Nephron progenitor cell (in vitro differentiated cells): ENCODE data around the gene MMP17.
A peak's percentile ranks its signal among the peaks of the same experiment; 100 is the strongest.

Experiments
- DNase-seq: peaks from one replicate; pipeline ENCODE4 v3.0.0; 2021
- H3K27ac Mint-ChIP-seq: 2 replicates; pipeline ENCODE4 v1.8.0; 2021; ENCODE audit warnings: mild to moderate bottlenecking, moderate library complexity, mixed read lengths
- H3K27me3 Mint-ChIP-seq: 2 replicates; pipeline ENCODE4 v1.8.0; 2021; ENCODE audit warnings: mild to moderate bottlenecking, low read depth, mixed read lengths; ENCODE audit not compliant: poor library complexity
- H3K36me3 Mint-ChIP-seq: 2 replicates; pipeline ENCODE4 v1.8.0; 2021; ENCODE audit warnings: low read depth, mixed read lengths
- H3K4me1 Mint-ChIP-seq: 2 replicates; pipeline ENCODE4 v1.8.0; 2021; ENCODE audit warnings: mixed read lengths
- H3K4me3 Mint-ChIP-seq: 2 replicates; pipeline ENCODE4 v1.8.0; 2021; ENCODE audit warnings: mild to moderate bottlenecking, moderate library complexity, mixed read lengths
- H3K9me3 Mint-ChIP-seq: 2 replicates; pipeline ENCODE4 v1.8.0; 2021; ENCODE audit warnings: mild to moderate bottlenecking, moderate library complexity, mixed read lengths
- TF ChIP-seq, protein P1 (sequence below): fragments of 200-600 bp; sonication (generic); IDR thresholded peaks from 2 replicates; pipeline ENCODE4 v1.5.0; 2021; ENCODE audit warnings: antibody characterized with exemption

The MMP17 gene

DNA sequence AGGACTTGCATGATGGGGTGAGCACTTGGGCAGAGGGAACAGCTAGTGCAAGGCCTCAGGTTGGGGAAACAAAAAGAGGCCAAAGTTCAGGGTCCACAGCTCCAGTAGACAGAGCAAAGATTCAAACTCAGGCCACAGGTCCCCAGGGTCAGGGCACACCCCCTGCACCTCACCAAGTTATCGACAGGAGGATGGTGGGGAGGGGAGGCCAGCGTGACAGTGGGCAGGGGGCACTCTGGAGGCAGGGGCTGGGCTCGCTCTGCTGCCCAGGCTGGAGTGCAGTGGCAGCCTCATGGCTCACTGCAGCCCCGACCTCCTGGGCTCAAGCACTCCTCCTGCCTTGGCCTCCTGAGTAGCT, 33.9 kb downstream of the MMP17 start:
- H3K4me1 Mint-ChIP-seq = peaks cover 50% of the 10 kb centered on the region
- no peak for DNase-seq
- peak overlapping the region; percentile 57 for H3K27ac Mint-ChIP-seq
- peaks cover 12% of the 10 kb centered on the region for H3K27me3 Mint-ChIP-seq
- TF ChIP-seq, protein P1, sequence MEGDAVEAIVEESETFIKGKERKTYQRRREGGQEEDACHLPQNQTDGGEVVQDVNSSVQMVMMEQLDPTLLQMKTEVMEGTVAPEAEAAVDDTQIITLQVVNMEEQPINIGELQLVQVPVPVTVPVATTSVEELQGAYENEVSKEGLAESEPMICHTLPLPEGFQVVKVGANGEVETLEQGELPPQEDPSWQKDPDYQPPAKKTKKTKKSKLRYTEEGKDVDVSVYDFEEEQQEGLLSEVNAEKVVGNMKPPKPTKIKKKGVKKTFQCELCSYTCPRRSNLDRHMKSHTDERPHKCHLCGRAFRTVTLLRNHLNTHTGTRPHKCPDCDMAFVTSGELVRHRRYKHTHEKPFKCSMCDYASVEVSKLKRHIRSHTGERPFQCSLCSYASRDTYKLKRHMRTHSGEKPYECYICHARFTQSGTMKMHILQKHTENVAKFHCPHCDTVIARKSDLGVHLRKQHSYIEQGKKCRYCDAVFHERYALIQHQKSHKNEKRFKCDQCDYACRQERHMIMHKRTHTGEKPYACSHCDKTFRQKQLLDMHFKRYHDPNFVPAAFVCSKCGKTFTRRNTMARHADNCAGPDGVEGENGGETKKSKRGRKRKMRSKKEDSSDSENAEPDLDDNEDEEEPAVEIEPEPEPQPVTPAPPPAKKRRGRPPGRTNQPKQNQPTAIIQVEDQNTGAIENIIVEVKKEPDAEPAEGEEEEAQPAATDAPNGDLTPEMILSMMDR = no peak
- no peaks in the 10 kb centered on the region for H3K36me3 Mint-ChIP-seq
- no peaks in the 10 kb centered on the region for H3K9me3 Mint-ChIP-seq
- no peak overlapping the region for H3K4me3 Mint-ChIP-seq

DNA sequence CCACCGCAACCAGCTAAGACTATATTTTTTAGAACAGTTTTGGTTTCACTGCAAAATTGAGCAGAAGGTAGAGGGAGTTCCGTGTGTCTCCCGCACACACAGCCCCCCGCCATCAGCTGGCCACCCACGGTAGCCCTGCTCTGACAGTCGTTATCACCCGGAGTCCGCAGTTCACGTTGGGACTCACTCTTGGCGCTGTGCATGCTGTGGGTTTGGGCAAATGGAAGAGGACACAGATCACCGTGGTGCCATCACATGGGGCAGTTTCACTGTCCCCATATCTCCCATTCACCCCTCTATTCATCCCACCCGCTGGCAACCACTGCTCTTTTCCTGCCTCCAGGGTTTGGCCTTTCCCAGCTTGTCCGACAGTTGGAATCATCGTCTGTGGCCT, 34.4 kb downstream of the MMP17 start:
- TF ChIP-seq, protein P1 = no peak
- Mint-ChIP-seq H3K4me3 (peak overlapping the region; percentile 24), H3K9me3 (no peaks in the 10 kb centered on the region), H3K36me3 (no peaks in the 10 kb centered on the region), H3K27ac (peak overlapping the region; percentile 84), H3K27me3 (peaks cover 10% of the 10 kb centered on the region), H3K4me1 (peaks cover 50% of the 10 kb centered on the region)
- DNase-seq = no peak

DNA sequence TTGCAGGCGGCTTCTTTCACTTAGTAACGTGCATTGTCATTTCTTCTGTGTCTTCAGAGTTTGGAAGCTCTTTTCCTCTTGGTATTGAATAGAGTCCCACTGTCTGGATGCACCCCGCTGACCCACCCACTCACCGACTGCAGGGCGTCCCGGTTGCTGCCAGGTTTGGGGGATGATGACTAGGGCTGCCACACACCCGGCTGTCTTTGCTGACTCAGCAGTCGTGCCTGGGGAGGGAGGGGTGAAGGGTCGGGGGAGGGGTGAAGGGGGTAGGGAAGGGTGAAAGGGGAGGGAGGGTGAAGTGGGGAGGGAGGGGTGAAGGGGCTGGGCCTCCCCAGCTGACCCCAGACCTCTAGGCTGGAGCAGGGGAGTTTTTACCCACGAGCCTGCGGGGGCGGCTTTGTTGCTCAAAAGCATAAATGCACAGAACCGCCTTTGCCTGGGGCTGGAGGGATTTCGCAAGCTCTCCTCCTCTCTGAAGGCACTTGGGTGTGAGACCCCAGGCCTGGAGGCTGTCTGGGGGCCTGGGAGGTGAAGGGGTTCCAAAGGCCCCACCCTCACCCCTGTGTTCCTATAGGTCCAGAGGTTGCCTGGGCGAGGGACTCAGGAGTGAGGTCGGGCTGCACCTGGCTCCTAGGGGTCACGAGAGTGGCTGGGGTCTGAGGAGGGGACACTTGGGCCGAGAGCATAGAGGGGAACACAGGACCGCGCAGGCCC, 35.0 kb downstream of the MMP17 start:
- H3K27ac Mint-ChIP-seq = peak overlapping the region; percentile 84
- H3K4me3 Mint-ChIP-seq = peak overlapping the region; percentile 24
- H3K27me3 Mint-ChIP-seq = peaks cover 6% of the 10 kb centered on the region
- H3K4me1 Mint-ChIP-seq = peaks cover 44% of the 10 kb centered on the region
- H3K36me3 Mint-ChIP-seq = no peaks in the 10 kb centered on the region
- no peaks in the 10 kb centered on the region for H3K9me3 Mint-ChIP-seq
- no peak for DNase-seq
- TF ChIP-seq, protein P1 = no peak

- peaks cover 2% of the 10 kb centered on the region for H3K27me3 Mint-ChIP-seq
Observed at GRCh38 chr12:131863711-131864396, 35.7 kb downstream of the MMP17 start.

GRCh38 chr12:131864469-131864868, 36.3 kb downstream of the MMP17 start:
- TF ChIP-seq, protein P1 = no peak
- peaks cover 36% of the 10 kb centered on the region for H3K4me1 Mint-ChIP-seq
- no peak overlapping the region for H3K27ac Mint-ChIP-seq
- H3K4me3 Mint-ChIP-seq = no peak overlapping the region
- no peaks in the 10 kb centered on the region for H3K9me3 Mint-ChIP-seq
- no peak for DNase-seq
- H3K27me3 Mint-ChIP-seq = peaks cover 3% of the 10 kb centered on the region
- no peaks in the 10 kb centered on the region for H3K36me3 Mint-ChIP-seq

More at GRCh38 chr12:131863711-131864396, 35.7 kb downstream of the MMP17 start:
- Mint-ChIP-seq H3K4me3 (no peak overlapping the region), H3K4me1 (peaks cover 37% of the 10 kb centered on the region), H3K9me3 (no peaks in the 10 kb centered on the region), H3K36me3 (no peaks in the 10 kb centered on the region), H3K27ac (no peak overlapping the region)
- DNase-seq = no peak
- TF ChIP-seq, protein P1 = no peak
